ENCODE data around the gene HECTD4. TPM values are rescaled to one million over a fixed set of nuclear protein-coding genes. Genes with fewer than 3 reads are reported as not detected.
"Not testable (repeated sequence)": the region's sequence is repeated elsewhere in the genome, so short reads cannot be mapped to it uniquely, and the experiment has no call there.

Gene HECTD4
- total RNA-seq, 1 experiment from 2014 or later: 37.4 TPM

DNA sequence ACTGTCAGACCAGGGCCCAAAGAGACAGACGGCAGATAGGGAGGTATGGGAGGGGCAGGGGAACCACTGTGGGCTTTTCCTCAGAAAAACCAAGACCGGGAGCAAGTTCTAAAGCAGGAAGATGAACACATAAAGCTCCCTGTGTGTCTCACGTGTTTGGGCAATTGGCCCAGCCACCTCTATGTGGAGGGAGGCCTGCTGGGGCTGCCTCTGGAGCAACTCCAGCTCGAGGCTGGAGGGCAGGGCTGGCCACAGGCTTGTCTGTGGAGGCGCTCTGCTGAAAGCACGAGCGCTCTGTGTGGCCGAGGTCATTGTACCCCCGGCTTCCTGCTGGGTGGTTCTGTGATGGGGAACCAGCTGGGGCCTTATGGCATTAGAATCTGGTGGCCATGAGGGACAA is 220.5 kb downstream of the HECTD4 start:
- no peaks in the 10 kb centered on the region for H3K27me3 ChIP-seq (ENCODE audit: insufficient read depth, low read depth)
- intact Hi-C loops (cut with micrococcal nuclease; ENCODE audit: unreplicated experiment): no loop called here
- peaks cover 27% of the 10 kb centered on the region for H3K36me3 ChIP-seq (ENCODE audit: low read depth)
- no peak overlapping the region for H3K27ac ChIP-seq
- H3K9me3 ChIP-seq (ENCODE audit: insufficient read depth, low read depth): no peaks in the 10 kb centered on the region
- TF ChIP-seq, protein P1, sequence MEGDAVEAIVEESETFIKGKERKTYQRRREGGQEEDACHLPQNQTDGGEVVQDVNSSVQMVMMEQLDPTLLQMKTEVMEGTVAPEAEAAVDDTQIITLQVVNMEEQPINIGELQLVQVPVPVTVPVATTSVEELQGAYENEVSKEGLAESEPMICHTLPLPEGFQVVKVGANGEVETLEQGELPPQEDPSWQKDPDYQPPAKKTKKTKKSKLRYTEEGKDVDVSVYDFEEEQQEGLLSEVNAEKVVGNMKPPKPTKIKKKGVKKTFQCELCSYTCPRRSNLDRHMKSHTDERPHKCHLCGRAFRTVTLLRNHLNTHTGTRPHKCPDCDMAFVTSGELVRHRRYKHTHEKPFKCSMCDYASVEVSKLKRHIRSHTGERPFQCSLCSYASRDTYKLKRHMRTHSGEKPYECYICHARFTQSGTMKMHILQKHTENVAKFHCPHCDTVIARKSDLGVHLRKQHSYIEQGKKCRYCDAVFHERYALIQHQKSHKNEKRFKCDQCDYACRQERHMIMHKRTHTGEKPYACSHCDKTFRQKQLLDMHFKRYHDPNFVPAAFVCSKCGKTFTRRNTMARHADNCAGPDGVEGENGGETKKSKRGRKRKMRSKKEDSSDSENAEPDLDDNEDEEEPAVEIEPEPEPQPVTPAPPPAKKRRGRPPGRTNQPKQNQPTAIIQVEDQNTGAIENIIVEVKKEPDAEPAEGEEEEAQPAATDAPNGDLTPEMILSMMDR (conservative IDR thresholded peaks at IDR 0.05): no peak
- no peak for TF ChIP-seq EZH2 (IDR thresholded peaks at IDR 0.05; ENCODE audit: low read depth)
- H2AFZ ChIP-seq: no peak overlapping the region
- POLR2A ChIA-PET (ENCODE audit: unreplicated experiment): no interaction called here
- H3K9me2 ChIP-seq (ENCODE audit: insufficient read depth): no peaks in the 10 kb centered on the region
- CTCF ChIA-PET: no interaction called here
- no peaks in the 10 kb centered on the region for H3K79me2 ChIP-seq (ENCODE audit: low read depth)
- H3K4me1 ChIP-seq (replicated peaks; ENCODE audit: insufficient read depth): no peaks in the 10 kb centered on the region
- peaks cover 6% of the 10 kb centered on the region; the same call in 1 of the 2 replicates for H3F3A ChIP-seq (ENCODE audit: insufficient read depth, low read depth)
- BruUV-seq (replicated peaks): no TSS peak
- no peak overlapping the region for H3K4me2 ChIP-seq
- H3K4me3 ChIP-seq: no peak overlapping the region
- no peaks in the 10 kb centered on the region; the same call in 1 of the 2 replicates for H4K20me1 ChIP-seq (ENCODE audit: insufficient read depth)
- no peak for DNase-seq

DNA sequence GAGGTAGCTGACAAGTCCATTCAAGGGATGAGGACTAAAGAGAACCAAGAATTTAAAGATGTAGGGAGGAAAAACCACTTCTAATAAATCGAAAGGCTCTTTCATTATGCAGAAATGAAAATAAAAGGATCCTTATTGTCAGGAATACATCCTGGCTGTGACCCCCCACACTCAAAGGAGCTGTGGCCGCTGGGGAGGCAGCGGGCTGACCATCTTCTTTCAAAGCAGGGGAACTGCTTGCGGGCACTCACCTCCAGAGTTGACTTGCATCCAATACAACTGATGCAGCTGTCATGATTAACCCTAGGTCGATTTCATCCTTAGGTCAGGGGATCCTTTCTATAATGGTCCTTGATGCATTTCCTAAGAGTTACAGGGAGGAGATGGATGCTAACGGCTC is 221.6 kb downstream of the HECTD4 start:
- Histone ChIP-seq H3K79me2 (ENCODE audit: low read depth) (no peaks in the 10 kb centered on the region), H3K27ac (no peak overlapping the region), H3K4me3 (no peak overlapping the region), H3K4me2 (no peak overlapping the region), H3K27me3 (ENCODE audit: insufficient read depth, low read depth) (no peaks in the 10 kb centered on the region), H3K9me3 (ENCODE audit: insufficient read depth, low read depth) (no peaks in the 10 kb centered on the region), H2AFZ (no peak overlapping the region), H3K4me1 (replicated peaks; ENCODE audit: insufficient read depth) (no peaks in the 10 kb centered on the region), H3F3A (ENCODE audit: insufficient read depth, low read depth) (peaks cover 6% of the 10 kb centered on the region; the same call in 1 of the 2 replicates), H3K36me3 (ENCODE audit: low read depth) (peaks cover 28% of the 10 kb centered on the region), H3K9me2 (ENCODE audit: insufficient read depth) (no peaks in the 10 kb centered on the region; the same call in 1 of the 2 replicates), H4K20me1 (ENCODE audit: insufficient read depth) (no peaks in the 10 kb centered on the region; the same call in 1 of the 2 replicates)
- no peak for DNase-seq
- CTCF ChIA-PET: no interaction called here
- POLR2A ChIA-PET (ENCODE audit: unreplicated experiment): no interaction called here
- intact Hi-C loops (cut with micrococcal nuclease; ENCODE audit: unreplicated experiment): no loop called here
- no TSS peak for BruUV-seq (replicated peaks)
- TF ChIP-seq, protein P1 (conservative IDR thresholded peaks at IDR 0.05): no peak
- no peak for TF ChIP-seq EZH2 (IDR thresholded peaks at IDR 0.05; ENCODE audit: low read depth)

DNA sequence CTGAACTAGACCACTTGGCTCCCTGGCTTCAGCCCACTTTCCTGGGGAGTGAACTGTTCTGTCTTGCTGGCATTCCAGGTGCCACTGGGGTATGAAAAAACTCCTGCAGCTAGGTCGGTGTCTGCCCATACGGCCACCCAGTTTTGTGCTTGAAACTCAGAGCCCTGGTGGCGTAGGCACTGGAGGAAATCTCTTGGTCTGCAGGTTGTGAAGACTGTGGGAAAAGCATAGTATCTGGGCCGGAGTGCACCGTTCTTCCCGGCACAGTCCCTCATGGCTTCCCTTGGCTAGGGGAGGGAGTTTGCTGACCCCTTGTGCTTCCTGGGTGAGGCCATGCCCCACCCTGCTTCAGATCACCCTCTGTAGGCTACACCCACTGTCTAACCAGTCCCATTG is 223.1 kb downstream of the HECTD4 start:
- TF ChIP-seq EZH2 (IDR thresholded peaks at IDR 0.05; ENCODE audit: low read depth): no peak
- TF ChIP-seq, protein P1 (conservative IDR thresholded peaks at IDR 0.05): no peak
- no peak overlapping the region for H3K27ac ChIP-seq
- H3K9me2 ChIP-seq (ENCODE audit: insufficient read depth): no peaks in the 10 kb centered on the region; the same call in 1 of the 2 replicates
- H3K27me3 ChIP-seq (ENCODE audit: insufficient read depth, low read depth): no peaks in the 10 kb centered on the region
- H3F3A ChIP-seq (ENCODE audit: insufficient read depth, low read depth): peaks cover 10% of the 10 kb centered on the region
- no TSS peak for BruUV-seq (replicated peaks)
- POLR2A ChIA-PET (ENCODE audit: unreplicated experiment): interaction anchor here (0.6 kb wide), 1 partner anchor 214 kb away, joined by 19 read pairs; no protein-coding TSS in a partner anchor
- DNase-seq: no peak
- H2AFZ ChIP-seq: no peak overlapping the region
- H4K20me1 ChIP-seq (ENCODE audit: insufficient read depth): peaks cover 5% of the 10 kb centered on the region; the same call in 1 of the 2 replicates
- no peaks in the 10 kb centered on the region for H3K79me2 ChIP-seq (ENCODE audit: low read depth)
- H3K4me1 ChIP-seq (replicated peaks; ENCODE audit: insufficient read depth): no peaks in the 10 kb centered on the region
- H3K4me2 ChIP-seq: no peak overlapping the region
- peaks cover 28% of the 10 kb centered on the region for H3K36me3 ChIP-seq (ENCODE audit: low read depth)
- no peaks in the 10 kb centered on the region for H3K9me3 ChIP-seq (ENCODE audit: insufficient read depth, low read depth)
- CTCF ChIA-PET: no interaction called here
- no peak overlapping the region for H3K4me3 ChIP-seq
- intact Hi-C loops (cut with micrococcal nuclease; ENCODE audit: unreplicated experiment): no loop called here

- H3K4me3 ChIP-seq; H4K20me1 ChIP-seq (ENCODE audit: insufficient read depth); H3K9me3 ChIP-seq (ENCODE audit: insufficient read depth, low read depth); DNase-seq; H3K9me2 ChIP-seq (ENCODE audit: insufficient read depth); H3K27ac ChIP-seq; CTCF ChIA-PET; intact Hi-C loops (cut with micrococcal nuclease; ENCODE audit: unreplicated experiment); H3K27me3 ChIP-seq (ENCODE audit: insufficient read depth, low read depth); H3K4me1 ChIP-seq (replicated peaks; ENCODE audit: insufficient read depth); H3K79me2 ChIP-seq (ENCODE audit: low read depth); H3K4me2 ChIP-seq; BruUV-seq (replicated peaks); H2AFZ ChIP-seq; POLR2A ChIA-PET (ENCODE audit: unreplicated experiment): not testable (repeated sequence)
- peaks cover 10% of the 10 kb centered on the region for H3F3A ChIP-seq (ENCODE audit: insufficient read depth, low read depth)
- H3K36me3 ChIP-seq (ENCODE audit: low read depth): peaks cover 28% of the 10 kb centered on the region
Observed at GRCh38 chr12:112158461-112159145, 223.6 kb downstream of the HECTD4 start.

Data from PC-9 (cell line).